ENCODE measurements around the gene SHISA5.
"Not testable (repeated sequence)": the region's sequence is repeated elsewhere in the genome, so short reads cannot be mapped to it uniquely, and the experiment has no call there.

The SHISA5 gene

DNA sequence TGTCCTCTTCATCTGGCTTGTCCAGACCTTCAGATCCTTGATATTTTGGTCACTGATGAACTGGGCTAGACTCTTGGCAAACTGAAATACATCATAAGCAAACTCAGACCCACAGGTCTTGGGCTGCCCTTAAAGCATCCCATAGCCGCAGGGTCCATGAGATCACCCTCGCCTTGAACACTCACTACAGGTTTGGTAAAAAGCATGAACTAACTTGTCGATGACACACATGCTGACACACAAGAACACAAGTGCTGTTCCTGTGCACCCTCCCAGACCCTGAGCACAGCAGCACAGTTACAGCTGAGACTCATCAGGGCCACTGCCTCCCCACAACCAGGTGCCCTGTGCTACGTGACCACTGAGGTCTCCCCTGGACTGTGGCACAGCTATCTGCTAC lies 31.6 kb upstream of the SHISA5 start:
- TF ChIP-seq, protein P1, sequence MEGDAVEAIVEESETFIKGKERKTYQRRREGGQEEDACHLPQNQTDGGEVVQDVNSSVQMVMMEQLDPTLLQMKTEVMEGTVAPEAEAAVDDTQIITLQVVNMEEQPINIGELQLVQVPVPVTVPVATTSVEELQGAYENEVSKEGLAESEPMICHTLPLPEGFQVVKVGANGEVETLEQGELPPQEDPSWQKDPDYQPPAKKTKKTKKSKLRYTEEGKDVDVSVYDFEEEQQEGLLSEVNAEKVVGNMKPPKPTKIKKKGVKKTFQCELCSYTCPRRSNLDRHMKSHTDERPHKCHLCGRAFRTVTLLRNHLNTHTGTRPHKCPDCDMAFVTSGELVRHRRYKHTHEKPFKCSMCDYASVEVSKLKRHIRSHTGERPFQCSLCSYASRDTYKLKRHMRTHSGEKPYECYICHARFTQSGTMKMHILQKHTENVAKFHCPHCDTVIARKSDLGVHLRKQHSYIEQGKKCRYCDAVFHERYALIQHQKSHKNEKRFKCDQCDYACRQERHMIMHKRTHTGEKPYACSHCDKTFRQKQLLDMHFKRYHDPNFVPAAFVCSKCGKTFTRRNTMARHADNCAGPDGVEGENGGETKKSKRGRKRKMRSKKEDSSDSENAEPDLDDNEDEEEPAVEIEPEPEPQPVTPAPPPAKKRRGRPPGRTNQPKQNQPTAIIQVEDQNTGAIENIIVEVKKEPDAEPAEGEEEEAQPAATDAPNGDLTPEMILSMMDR (IDR thresholded peaks at IDR 0.05; ENCODE audit: low read depth, low read length) = no peak
- no peak overlapping the region for H3K4me3 ChIP-seq (ENCODE audit: low read depth, low read length)
- in situ Hi-C loops (cut with HindIII; ENCODE audit: low sequenced_read_pairs) = no loop called here
- DNase-seq (ENCODE audit: low read depth, low spot score) = no peak

DNA sequence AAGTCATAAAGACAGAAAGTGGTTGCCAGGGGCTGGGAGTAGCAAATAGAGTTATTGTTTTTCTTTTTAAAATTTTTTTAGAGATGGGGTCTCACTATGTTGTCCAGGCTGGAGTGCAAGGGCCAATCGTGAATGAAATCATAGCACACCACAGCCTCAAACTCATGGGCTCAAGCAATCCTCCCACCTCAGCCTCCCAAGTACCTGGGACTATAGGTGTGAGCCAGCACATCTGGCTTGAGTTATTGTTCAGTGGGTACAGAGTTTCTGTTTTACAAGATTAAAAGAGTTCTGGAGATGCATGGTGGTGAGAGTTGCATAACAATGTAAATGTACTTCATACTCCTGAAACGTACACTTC lies 29.0 kb upstream of the SHISA5 start:
- TF ChIP-seq, protein P1 (IDR thresholded peaks at IDR 0.05; ENCODE audit: low read depth, low read length) = no peak
- no peak for DNase-seq (ENCODE audit: low read depth, low spot score)
- in situ Hi-C loops (cut with HindIII; ENCODE audit: low sequenced_read_pairs) = no loop called here
- H3K4me3 ChIP-seq (ENCODE audit: low read depth, low read length) = no peak overlapping the region

DNA sequence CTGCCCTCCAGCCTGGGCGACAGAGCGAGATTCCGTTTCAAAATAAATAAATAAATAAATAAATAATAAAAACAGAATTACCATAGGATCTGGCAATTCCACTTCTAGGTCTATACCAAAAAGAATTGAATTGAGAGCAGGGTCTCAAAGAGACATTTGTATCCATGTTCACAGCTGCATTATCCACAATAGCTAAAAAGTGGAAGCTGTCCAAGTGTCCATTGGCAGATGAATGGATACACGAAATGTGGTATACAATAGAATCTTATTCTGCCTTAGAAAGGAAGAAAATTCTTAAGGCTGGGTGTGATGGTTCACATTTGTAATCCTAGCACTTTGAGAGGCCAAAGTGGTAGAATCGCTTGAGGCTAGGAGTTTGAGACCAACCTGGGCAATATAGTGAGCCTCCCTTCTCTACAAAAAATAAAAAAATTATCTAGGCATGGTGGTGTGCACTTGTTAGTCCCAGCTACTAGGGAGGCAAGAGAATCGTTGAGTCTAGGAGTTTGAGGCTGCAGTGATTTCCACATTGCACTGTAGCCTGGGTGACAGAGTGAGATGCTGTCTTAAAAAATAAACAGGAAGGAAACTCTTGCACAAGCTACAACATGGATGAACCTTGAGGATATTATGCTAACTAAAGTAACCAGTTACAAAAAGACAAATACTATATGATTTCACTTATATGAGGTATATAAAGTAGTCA lies 28.4 kb upstream of the SHISA5 start:
- no peak for DNase-seq (ENCODE audit: low read depth, low spot score)
- TF ChIP-seq, protein P1 (IDR thresholded peaks at IDR 0.05; ENCODE audit: low read depth, low read length) = no peak
- no peak overlapping the region for H3K4me3 ChIP-seq (ENCODE audit: low read depth, low read length)
- in situ Hi-C loops (cut with HindIII; ENCODE audit: low sequenced_read_pairs) = no loop called here

DNA sequence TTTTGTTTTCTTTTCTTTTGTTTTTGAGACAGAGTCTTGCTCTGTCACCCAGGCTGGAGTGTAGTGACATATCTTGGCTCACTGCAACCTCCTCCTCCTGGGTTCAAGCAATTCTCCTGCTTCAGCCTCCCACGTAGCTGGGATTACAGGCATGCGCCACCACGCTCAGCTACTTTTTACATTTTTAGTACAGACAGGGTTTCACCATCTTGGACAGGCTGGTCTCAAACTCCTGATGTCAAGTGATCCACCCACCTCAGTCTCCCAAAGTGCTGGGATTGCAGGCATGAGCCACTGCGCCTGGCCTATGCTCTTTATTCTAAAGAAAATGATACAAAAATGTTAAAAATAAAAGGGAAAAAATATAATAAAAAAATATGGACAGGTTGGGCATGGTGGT lies 26.7 kb upstream of the SHISA5 start:
- H3K4me3 ChIP-seq (ENCODE audit: low read depth, low read length); DNase-seq (ENCODE audit: low read depth, low spot score); in situ Hi-C loops (cut with HindIII; ENCODE audit: low sequenced_read_pairs): not testable (repeated sequence)

DNA sequence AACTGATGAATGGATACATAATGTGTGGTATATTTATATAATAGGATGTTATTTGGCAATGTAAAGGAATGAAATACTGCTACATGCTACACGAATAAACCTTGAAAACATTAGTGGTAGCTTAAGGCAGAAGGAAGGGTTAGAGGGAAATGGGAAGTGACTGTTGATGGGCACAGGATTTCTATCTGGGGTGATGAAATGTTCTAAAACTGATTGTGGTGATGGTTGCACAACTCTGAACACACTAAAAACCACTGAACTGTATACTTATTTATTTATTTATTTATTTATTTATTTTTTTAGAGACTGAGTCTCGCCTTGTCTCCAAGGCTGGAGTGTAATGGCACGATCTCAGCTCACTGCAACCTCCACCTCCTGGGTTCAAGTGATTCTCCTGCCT lies 24.8 kb upstream of the SHISA5 start:
- no peak for DNase-seq (ENCODE audit: low read depth, low spot score)
- in situ Hi-C loops (cut with HindIII; ENCODE audit: low sequenced_read_pairs) = no loop called here
- TF ChIP-seq, protein P1 (IDR thresholded peaks at IDR 0.05; ENCODE audit: low read depth, low read length) = no peak
- no peak overlapping the region for H3K4me3 ChIP-seq (ENCODE audit: low read depth, low read length)

DNA sequence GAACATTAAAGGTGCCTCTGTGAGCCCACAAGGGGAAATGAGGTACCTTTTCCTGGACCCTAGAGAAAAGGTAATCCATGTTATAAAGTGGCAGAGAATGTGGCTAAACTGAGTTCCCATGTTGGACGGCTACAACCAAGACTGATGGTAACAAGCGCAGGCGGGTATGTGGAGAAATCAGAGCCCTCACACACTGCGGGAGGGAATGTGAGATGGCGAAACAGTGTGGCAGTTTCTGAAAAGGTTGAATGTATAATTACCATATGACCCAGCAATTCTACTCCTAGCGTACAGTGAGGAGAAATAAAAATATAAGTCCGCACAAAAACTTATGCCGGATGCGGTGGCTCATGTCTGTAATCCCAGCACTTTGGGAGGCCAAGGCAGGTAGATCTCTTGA lies 24.1 kb upstream of the SHISA5 start:
- in situ Hi-C loops (cut with HindIII; ENCODE audit: low sequenced_read_pairs) = no loop called here

DNA sequence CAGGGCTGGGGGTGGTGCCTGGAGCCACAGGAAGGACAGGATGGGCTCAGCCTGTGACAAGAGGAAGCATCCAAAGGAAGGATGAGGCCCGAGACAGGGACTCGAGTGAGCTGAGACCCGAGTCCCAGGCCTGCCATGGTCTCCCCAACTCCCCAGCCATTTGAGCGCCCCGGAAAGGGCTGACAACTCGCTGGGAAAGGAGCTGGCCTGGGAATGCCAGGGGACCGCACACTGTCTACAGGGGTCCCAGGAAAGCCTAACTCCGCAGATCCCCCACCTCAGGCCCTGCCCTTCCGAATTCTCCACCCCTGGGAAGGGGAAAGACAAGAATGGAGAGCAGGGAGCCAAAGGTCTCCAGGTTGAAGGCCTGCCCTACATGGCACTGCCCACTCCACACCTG lies 21.0 kb upstream of the SHISA5 start:
- in situ Hi-C loops (cut with HindIII; ENCODE audit: low sequenced_read_pairs) = no loop called here
- no peak for DNase-seq (ENCODE audit: low read depth, low spot score)
- TF ChIP-seq, protein P1 (IDR thresholded peaks at IDR 0.05; ENCODE audit: low read depth, low read length) = no peak
- H3K4me3 ChIP-seq (ENCODE audit: low read depth, low read length) = no peak overlapping the region

More for the DNA sequence above, 24.1 kb upstream of the SHISA5 start:
- no peak for DNase-seq (ENCODE audit: low read depth, low spot score)
- TF ChIP-seq, protein P1 (IDR thresholded peaks at IDR 0.05; ENCODE audit: low read depth, low read length) = no peak
- no peak overlapping the region for H3K4me3 ChIP-seq (ENCODE audit: low read depth, low read length)
